GM18867 (cell line): ENCODE measurements around the gene TREM2.
"Not testable (repeated sequence)": the region's sequence is repeated elsewhere in the genome, so short reads cannot be mapped to it uniquely, and the experiment has no call there.

Experiments used
- ATAC-seq: cut with Tn5 transposase; IDR thresholded peaks from one replicate; pipeline ENCODE4 v1.9.1; 2021; ENCODE audit warnings: mild to moderate bottlenecking, moderate library complexity; ENCODE audit not compliant: unreplicated experiment

TREM2 gene

DNA sequence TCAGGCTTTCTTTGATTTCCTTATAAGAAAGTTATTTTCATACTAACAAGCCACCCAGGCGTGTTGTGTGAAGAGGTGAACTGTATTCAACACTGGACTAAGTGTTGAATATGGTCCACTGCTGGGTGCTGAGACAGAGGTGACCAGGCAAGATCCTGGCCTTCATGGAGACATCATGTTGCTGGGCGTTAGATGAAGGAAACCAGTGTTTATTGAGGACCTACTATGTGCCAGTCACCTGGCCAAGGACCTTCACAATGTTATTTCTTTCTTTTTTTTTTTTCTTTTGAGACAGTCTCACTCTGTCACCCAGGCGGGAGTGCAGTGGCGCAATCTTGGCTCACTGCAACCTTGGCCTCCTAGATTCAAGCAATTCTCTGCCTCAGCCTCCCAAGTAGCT lies 6.9 kb downstream of the TREM2 start:
- no peak for ATAC-seq

DNA sequence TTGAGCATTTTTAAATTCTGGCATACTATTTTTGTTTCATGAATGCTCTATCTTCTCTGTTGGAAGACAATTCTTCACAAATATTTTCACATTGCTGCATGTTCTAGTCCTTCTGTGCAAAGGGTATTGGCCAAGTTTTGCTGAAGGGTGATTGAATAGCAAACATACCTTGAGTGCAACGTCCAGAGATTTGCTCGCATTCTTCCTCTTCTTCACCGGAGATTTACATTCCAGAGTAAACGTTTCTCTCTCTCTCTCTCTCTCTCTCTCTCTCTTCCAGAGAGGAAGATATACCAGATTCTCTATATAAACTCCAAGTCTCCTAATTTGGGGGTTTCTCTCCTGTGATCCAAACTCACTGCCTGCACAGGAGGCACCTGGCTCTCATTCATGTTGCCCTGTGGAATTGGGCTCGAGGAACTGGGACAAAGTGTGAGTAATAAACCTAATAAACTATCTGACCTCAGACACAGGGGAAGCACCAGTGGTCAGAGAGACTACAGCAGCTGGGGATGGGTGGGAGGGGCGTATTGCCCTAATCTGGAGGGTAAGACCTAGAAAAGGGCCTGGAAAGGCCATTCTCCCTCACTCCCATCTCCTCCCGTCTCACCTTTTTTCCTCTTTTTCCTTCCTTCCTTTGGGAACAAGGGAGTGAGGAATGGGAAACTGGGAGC lies 7.6 kb downstream of the TREM2 start:
- ATAC-seq, result no peak

DNA sequence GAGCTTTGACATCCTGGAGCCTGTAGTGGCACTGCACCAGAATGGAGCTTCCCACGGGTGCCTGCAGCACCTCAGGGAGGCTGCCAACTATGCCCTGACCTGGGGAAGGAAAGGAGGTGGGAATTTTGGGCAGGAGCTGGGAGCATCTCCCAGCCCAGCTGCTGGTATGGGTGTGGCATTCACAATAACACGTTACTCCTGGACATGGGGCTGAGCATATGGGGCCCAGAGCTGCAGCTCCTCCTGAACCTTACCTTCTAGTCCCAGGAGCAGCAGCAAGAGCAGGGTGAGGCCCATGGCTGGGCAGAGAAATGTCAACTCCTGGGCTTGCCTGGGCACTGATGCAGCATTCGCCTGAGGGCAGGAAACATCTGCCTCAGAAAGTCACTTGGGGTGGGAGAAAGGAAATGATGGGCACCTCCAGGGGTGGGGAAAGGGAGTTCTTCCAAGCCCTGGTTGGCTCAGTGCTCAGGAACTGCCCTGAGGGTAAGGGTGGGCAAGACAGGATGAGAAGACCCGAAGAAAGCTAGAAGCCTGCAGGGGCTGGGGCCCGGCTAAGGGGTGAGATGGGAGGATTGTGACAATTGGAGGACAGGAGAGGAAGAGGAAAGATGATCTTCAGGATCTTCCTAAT lies 8.8 kb downstream of the TREM2 start, which contains the start of gene TREML1:
Gene TREML1, minus strand, starts transcription at position 356 of the 634 bp plus-strand sequence. Its CDS starts 59 bp downstream, at position 297.
- ATAC-seq, result no peak

DNA sequence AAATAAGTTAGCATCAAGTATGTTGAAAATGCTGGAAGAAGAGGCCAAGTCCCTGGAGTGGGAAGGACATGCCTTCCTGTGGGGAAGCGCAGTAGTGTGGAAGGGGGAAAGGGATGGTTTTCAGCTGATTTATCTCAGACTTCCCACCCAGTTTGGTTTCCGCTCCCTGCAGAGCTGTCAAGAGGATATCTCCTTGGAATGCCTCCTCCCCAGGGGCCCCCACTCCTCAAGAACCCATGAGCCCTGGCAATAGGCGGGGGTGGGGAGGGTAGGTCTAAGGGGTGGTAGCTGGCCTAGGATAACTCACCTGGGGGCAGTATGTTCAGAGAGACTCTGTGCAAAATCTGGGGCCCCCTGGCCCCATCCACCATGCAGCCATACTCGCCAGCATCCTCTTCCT lies 9.5 kb downstream of the TREM2 start:
- no peak for ATAC-seq

DNA sequence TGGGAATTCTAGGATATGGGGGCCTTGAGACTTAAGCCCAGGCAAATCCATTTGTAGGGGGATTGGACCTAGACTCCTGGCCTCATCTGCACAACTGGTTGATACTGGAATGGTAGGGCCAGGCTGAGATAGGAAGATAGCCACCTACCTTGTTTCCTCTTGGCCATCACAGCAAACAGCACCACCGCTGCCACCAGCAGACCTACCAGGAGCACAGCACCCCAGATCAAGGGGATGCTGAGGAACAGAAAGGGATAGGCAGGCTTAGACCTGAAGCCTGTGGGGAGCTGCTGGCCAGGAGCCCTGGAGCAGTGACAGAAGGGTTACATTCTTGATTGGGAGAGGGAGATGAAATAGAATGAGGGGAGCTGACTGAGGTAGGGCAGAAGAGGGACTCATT lies 12.2 kb downstream of the TREM2 start:
- ATAC-seq, result no peak

DNA sequence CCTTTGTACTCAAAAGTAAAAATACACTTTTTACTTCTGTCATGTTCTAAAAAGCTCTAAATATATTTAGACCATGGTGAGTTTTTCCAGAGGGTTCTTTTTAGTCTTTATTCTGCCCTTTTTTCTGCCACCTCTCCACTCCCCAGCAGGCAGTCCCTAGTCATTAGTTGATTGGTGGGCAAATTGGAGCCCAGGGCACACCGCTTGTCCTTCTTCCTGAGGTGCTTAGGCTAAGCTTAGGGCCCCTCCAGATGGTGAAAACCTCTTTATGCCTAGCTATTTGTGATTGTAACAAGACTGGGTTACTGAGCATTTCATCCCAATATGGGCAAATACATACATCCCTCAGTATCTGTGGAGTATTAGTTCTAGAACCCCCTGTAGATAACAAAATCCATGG lies 15.0 kb downstream of the TREM2 start:
- ATAC-seq, result no peak

DNA sequence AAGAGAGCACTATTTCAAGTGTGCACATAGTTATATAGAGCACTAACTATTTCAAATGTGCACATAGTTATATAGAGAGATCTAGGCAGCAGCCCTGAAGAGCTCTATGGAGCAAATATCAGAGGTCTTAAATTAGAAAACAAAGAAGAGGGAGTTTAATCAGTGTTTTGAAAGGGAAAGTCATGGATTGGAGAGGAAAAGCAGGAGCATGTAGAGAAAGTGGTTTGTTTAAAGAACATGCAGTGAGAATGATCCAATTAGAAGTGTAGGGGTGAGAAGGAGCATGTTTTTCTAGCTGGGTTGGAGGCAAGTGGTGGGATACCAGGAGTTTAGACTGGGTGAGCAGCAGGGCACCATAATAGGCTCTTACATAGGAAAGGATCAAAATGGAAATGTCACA lies 26.0 kb downstream of the TREM2 start:
- ATAC-seq, result no peak

DNA sequence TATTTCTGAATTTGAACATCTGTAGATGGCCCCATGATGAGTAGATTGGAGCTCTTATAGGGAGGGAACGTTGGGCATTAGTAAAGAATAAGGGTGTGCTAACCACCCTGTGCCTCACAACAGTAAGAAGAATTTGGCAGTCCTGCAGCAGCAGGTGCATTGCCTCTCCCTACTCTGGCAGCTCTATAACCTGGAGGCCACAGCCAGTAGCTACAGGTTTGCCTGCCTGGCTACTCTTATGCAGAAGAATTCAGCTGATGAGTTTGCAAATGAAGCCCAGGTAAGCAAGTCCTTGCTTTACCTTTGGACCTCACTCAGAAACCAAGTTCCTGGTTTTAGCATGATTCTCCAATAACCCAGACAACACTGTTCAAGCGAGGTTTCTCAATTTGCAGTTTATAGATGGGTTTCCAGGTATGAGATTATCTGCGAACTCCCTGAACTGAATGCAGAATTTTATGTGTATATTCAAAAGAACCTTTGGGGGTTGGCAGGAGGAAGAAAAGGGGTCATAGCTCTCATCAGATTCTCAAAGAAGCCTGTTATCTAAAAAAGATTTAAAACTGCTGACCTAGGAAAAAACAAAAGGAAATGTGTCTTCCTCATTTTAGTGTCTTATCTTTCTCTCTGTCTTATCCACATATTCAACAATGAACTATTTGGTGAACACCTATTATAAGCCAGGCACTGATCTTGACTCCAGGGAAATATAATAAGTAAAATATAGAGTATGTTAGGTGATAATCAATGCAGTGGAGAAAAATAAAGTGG lies 27.7 kb downstream of the TREM2 start:
- no peak for ATAC-seq

DNA sequence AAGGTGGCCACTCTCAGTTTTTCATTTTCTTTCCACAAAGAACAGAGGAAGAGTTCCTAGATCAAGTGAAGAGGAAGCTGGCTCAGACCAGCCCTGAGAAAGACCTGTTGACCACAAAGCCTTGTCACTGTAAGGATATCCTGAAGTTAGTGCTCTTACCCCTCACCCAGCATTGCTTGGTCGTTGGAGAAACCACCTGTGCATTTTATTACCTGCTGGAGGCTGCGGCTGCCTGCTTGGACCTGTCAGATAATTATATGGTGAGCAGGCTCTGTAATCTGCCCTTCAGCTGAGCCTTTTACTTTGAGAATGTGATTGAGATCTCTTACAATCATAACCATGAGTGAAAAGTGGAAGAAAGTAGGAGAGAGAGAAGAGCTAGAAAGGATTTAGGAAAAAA lies 30.7 kb downstream of the TREM2 start:
- ATAC-seq, result no peak

DNA sequence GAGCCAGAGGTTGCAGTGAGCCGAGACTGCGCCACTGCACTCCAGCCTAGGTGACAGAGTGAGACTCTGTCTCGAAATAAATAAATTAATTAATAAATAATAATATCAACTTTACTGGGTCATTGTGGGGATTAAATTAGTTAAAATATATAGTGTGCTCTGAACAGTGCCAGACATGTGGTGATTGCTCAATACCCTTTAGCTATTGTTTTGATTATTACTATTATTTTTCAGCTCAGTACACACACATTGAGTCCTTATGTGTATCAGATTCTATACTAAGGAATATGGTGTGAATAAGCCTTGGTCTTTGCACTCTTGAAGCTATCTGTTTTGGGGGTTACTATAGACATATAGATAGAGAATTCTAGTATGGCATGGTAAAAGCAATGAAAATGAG lies 37.6 kb downstream of the TREM2 start:
- no peak for ATAC-seq

DNA sequence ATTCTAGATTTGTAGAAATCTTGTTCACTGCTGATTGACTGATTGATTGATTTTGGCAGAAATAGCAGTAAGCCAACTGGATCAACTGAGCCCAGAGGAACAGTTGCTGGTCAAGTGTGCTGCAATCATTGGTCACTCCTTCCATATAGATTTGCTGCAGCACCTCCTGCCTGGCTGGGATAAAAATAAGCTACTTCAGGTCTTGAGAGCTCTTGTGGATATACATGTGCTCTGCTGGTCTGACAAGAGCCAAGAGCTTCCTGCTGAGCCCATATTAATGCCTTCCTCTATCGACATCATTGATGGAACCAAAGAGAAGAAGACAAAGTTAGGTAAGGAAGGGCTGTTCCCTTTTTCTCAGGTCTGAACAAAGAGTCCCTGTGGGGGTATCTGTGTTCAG lies 40.0 kb downstream of the TREM2 start:
- ATAC-seq, result no peak

DNA sequence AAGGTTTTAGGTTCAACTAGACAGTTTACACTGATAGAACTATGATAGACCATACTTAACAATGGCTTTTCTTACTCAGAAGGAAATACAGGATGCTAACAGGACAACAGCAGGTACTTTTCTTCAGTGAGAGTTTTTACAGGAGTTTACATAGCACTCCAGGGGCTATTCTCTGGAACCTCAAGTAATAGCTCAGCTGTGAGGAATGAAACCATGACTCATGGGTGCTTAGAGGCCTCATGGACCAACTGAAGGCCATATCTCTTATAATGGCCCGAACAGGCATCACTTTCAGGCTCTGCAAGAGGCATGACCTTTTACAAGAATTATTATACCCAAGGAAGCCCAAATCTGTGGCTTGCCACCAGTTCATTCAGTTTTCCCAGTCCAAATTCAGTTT lies 40.5 kb downstream of the TREM2 start:
- ATAC-seq, result no peak

DNA sequence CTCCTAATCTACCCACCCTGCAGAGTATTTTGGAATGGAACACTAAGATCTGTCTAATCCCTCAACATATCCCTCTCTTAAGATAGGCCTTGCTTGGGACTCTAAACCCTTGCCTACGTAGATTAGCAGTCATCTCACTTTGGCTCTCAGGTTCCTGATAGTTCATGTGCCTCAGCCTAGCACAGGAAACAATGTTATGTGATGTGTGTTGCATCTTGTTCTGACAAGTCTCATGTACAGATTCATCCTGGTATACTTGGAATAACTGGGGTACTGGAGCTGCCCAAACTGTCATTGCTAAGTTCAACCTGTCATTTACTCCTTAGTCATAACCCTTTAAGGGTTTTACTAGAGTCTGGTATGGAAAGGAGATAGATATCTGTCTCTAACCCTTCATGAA lies 42.9 kb downstream of the TREM2 start:
- ATAC-seq, result no peak

DNA sequence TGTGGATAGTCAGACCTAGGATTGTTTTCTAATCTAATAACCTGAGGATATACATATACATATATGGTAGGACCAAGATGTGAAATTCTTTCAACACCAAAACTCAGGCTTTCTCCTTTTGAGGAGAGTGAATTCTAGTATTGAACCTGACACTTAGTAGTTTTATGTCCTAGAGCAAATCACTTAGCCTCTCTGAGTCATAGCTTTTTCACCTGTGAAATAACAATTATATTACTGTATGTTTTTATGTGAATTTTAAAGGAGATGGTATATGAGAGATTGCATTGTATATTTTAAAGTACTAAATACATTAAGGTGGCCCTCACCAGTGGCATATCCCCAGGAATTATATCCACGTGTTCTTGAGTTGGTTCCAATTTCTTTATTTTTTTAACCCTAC lies 43.4 kb downstream of the TREM2 start:
- ATAC-seq, result no peak

DNA sequence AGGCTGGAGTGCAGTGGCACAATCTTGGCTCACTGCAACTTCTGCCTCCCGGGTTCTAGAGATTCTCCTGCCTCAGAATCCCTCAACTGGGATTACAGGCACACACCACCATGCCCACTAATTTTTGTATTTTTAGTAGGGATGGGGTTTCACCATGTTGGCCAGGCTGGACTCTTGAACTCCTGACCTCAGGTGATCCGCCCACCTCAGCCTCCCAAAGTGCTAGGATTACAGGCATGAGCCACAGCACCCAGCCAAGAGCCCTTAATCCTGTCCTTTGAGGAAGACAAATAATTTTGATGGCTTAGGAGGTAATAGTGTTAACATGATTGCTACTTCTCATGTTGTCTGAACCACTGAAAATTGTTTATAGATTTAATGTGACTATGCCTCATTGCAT lies 47.9 kb downstream of the TREM2 start:
- not testable (repeated sequence) for ATAC-seq

DNA sequence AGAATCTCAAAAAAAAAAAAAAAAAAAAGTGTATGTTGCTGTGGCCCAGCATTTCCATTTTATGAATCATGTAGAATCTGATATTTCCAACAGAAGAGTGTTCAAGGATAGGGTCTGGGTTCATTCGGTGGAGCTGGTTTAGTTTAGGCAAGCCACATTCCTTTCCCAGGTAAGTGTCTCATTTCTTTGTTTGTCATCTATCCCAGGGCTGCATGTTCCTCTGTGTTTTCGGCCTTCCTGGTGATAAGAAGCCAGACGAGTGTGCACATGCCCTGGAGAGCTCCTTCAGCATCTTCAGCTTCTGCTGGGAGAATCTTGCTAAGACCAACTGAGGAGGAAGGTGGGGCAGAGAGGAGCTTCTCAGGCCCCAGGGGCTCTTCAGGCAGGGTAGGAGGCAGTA lies 51.9 kb downstream of the TREM2 start:
- no peak for ATAC-seq
